ENCODE measurements around the gene CAMK1G.

Gene CAMK1G

DNA sequence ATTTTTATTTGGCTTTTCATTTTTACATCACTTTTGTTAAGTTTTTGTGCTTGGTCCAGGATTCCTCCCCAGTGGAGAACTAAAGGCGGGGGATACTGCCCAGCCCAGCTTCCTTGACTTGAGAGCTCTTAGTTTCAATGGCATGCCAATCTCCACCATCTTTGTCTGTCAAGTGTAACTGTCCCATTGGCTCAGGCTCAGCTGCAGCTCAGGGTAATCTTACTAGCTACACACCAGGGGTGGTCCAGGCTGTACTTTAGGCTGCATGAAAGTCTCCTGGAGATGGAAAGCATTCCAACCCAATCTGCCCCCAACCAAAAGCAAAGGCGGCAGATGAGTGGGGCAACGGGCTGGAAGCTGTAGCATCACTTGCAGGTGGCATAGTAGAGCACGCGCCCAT lies 31.4 kb downstream of the CAMK1G start:
- peaks cover 20% of the 10 kb centered on the region for H3K27me3 Mint-ChIP-seq
- H3K4me1 Mint-ChIP-seq, result no peaks in the 10 kb centered on the region
- H3K9me3 Mint-ChIP-seq, result no peaks in the 10 kb centered on the region
- ATAC-seq (ENCODE audit: low read depth) (no peak), DNase-seq (ENCODE audit: low spot score in 2 of 2) (no peak)
- H3K27ac Mint-ChIP-seq, result no peak overlapping the region
- no peak overlapping the region for H3K4me3 Mint-ChIP-seq
- no peaks in the 10 kb centered on the region for H3K36me3 Mint-ChIP-seq

DNA sequence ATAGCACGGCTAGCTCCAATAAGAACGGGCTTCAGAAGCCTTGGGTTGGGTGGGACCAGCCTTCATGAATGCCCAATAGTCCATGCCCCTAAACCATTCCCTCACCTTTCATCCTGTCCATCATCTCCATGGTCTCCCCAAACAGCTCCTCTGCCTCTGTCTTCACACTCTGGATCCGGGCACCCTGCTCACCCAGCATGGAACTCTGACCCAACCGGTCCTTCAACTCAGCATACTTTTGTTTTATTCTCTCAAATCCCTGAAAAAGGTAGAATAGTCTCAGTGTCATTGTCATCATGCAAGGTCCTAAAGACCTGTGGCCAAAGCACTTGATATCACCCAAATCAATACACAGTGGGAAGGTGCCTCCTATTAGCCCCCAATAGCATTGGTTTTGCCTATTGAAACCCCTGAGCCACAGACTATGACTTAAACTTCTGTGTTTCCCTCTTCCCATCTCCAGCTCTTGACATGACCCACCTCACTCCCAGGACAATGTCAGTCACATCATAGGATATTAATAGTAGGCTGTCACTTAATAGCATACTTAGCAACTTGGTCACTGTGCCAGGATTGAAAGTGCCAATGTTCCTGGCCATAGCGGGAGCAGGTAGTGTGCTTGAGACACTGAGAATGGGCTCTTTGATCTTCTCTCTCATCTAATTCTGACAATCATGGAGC lies 33.0 kb downstream of the CAMK1G start:
- no peaks in the 10 kb centered on the region for H3K36me3 Mint-ChIP-seq
- no peak overlapping the region for H3K27ac Mint-ChIP-seq
- H3K4me1 Mint-ChIP-seq, result no peaks in the 10 kb centered on the region
- peaks cover 24% of the 10 kb centered on the region for H3K27me3 Mint-ChIP-seq
- H3K4me3 Mint-ChIP-seq, result no peak overlapping the region
- no peak for ATAC-seq (ENCODE audit: low read depth)
- no peak for DNase-seq (ENCODE audit: low spot score in 2 of 2)
- no peaks in the 10 kb centered on the region for H3K9me3 Mint-ChIP-seq

DNA sequence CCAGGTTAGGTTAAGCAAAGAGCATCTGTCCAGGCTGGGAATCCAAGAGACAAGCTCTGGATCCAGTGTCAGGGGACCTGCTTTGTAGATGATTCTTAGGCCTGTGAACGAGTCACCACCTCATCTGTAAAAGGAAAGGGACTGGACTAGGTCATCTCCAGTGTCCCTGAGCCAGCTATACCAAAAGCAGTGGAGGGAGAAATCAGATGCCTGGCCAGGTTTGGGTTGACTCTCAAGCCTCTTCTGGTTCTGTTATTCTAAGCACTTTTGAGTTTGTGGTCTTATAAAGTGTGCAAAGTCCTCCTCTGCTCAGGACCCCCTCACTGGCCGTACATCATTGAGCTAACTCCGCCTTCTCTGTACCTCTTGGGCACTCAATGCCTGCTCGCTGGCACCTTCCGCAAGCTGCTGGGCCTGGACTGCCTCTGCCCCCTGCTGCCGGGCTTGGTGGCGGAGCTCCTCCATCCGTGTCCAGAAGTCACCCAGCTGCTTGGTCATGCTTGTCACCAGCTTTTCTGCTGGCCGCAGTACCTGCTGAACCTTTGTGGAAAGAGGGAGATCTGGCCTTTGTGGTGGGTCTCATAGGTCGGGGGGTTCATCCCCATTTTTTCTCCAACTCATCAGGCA lies 33.6 kb downstream of the CAMK1G start:
- no peak for DNase-seq (ENCODE audit: low spot score in 2 of 2)
- Mint-ChIP-seq H3K9me3 (no peaks in the 10 kb centered on the region), H3K4me3 (no peak overlapping the region), H3K36me3 (no peaks in the 10 kb centered on the region), H3K27me3 (peaks cover 30% of the 10 kb centered on the region), H3K27ac (no peak overlapping the region), H3K4me1 (no peaks in the 10 kb centered on the region)
- ATAC-seq (ENCODE audit: low read depth), result no peak

DNA sequence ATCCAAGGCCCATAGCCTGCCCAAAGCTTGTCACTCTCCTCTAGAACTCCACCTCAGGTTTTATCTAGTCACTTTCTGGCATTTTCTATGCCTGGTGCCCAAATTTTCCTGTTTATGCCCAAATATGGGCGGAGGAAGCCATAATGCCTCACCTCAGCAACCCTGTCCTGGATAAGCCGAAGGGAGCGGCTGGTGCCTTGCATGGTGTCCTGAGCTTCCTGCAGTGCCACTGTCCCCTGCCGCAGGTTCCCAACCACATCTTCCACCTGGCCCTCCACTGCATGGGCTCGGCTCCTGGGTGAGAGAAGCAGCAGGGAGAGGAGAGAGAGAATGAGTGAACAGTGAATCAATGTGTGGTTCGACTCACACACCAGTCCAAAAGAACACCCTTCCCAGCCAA lies 34.2 kb downstream of the CAMK1G start:
- H3K36me3 Mint-ChIP-seq, result no peaks in the 10 kb centered on the region
- H3K4me3 Mint-ChIP-seq, result no peak overlapping the region
- DNase-seq (ENCODE audit: low spot score in 2 of 2) (no peak), ATAC-seq (ENCODE audit: low read depth) (no peak)
- no peaks in the 10 kb centered on the region for H3K4me1 Mint-ChIP-seq
- no peak overlapping the region for H3K27ac Mint-ChIP-seq
- no peaks in the 10 kb centered on the region for H3K9me3 Mint-ChIP-seq
- peaks cover 31% of the 10 kb centered on the region for H3K27me3 Mint-ChIP-seq

DNA sequence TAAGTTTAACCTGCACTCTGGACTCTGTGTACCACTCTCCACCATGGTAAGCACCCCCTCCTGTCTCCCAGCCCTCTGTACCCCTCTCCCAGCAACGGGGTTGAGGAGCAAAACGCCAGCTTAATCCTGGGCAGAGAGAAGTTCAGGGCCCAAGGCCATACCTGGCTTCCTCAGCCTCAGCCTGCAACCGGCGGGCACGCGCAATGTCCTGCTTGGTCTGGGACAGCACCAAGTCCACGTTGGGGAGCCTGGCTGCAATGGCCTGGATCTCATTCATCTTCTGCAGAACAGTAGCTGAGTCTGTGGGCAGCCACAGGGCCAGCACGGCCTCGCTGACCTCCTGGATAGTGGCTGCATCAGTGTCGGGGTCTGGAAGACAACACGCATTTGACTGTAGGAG lies 34.8 kb downstream of the CAMK1G start:
- Mint-ChIP-seq H3K9me3 (no peaks in the 10 kb centered on the region), H3K36me3 (no peaks in the 10 kb centered on the region), H3K4me3 (no peak overlapping the region), H3K27me3 (peaks cover 31% of the 10 kb centered on the region), H3K27ac (no peak overlapping the region), H3K4me1 (no peaks in the 10 kb centered on the region)
- ATAC-seq (ENCODE audit: low read depth), result no peak
- DNase-seq (ENCODE audit: low spot score in 2 of 2), result no peak

DNA sequence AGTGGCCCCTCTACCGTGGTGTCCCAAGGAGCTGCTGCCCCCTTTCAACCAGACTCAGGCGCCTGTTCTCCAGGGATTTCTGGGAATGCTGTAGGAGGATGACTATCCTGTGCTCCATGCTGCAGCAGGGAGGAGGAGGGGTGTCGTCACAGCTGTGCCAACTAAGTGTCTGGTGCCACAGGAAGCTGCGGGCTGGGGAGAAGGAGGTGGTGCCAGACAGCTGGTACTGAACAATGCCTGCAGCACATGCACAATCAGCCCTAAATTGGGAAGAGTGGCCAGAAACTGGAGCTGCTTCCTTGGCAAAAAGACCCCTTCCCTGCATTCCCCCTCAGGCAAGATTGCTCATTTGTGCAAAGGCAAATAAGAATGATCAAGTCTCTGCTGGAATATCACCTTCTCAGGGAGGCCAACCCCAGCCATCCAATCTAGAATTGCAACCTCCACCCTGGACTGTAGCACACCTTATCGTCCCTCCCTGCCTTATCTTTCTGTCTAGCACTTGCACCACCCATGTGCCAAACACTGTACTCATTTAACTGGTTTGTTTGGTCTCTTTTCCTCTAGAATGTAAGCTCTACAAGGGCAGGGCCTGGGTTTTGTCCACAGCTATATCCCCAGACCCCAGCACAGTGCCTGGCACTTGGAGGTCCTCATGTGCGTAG lies 35.4 kb downstream of the CAMK1G start:
- Mint-ChIP-seq H3K4me3 (no peak overlapping the region), H3K27ac (no peak overlapping the region), H3K36me3 (no peaks in the 10 kb centered on the region), H3K4me1 (no peaks in the 10 kb centered on the region), H3K9me3 (no peaks in the 10 kb centered on the region), H3K27me3 (peaks cover 31% of the 10 kb centered on the region)
- no peak for ATAC-seq (ENCODE audit: low read depth)
- DNase-seq (ENCODE audit: low spot score in 2 of 2), result no peak

DNA sequence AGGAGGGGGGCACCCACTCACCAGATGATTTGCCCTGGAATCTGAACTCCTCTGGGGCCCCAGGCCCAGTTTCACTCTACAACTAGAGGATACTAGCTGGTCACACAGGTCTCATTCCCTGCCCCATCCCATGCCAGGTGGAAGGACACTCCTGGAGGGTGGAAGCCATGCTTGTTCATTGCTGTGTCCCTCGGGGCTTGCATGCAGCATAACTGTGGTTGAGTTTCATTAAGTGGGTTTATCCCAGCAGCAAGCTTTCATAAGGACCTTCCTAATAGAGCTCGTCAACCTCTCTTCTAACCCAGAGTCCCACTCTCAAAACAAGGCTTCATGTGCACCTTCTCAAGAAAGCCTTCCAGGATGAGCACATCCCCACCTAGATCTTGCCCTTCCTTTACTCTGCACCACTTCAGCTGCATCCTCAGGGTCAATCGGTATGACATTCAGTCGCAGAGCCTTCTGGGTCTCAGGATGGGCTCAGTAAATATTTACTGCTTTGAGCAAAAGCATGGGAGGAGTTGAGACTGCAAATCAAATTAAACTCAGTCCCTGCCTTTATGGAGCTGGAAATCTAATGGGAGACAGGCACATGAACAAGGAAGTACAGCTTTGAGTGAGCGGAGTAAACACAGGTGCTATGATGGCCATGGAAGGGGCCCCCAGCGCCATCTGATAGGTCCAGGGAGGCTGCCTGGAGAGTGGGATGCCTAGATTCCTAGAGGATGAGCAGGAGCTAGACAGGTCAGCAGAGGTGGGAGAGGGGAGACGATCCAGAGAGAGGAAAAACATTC lies 36.4 kb downstream of the CAMK1G start:
- peaks cover 29% of the 10 kb centered on the region for H3K27me3 Mint-ChIP-seq
- H3K4me3 Mint-ChIP-seq, result no peak overlapping the region

DNA sequence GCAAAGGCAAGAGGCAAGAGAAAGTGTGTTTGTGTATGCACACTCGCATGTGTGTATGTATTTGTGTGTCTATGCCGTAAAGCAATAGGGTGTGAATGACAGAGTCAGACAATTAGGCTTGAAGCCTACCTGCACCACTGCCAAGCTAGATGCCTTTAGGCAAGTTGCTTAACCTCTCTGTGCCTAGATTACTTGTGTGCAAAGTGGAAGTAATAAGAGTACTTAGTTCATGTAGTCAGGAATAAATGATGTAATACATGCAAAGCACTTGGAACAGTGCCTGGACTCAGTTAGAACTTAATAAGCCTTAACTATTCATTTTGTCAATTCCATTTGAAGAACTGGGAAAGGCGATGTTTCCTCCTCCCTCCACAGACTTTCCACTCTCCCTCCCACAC lies 37.0 kb downstream of the CAMK1G start:
- Mint-ChIP-seq H3K27ac (no peak overlapping the region), H3K4me3 (no peak overlapping the region), H3K9me3 (no peaks in the 10 kb centered on the region), H3K36me3 (no peaks in the 10 kb centered on the region), H3K4me1 (peaks cover 3% of the 10 kb centered on the region), H3K27me3 (peaks cover 29% of the 10 kb centered on the region)
- no peak for DNase-seq (ENCODE audit: low spot score in 2 of 2)
- no peak for ATAC-seq (ENCODE audit: low read depth)

More for the DNA sequence above, 36.4 kb downstream of the CAMK1G start:
- Mint-ChIP-seq H3K4me1 (peaks cover 3% of the 10 kb centered on the region), H3K9me3 (no peaks in the 10 kb centered on the region), H3K27ac (no peak overlapping the region), H3K36me3 (no peaks in the 10 kb centered on the region)
- no peak for ATAC-seq (ENCODE audit: low read depth)
- DNase-seq (ENCODE audit: low spot score in 2 of 2), result no peak

DNA sequence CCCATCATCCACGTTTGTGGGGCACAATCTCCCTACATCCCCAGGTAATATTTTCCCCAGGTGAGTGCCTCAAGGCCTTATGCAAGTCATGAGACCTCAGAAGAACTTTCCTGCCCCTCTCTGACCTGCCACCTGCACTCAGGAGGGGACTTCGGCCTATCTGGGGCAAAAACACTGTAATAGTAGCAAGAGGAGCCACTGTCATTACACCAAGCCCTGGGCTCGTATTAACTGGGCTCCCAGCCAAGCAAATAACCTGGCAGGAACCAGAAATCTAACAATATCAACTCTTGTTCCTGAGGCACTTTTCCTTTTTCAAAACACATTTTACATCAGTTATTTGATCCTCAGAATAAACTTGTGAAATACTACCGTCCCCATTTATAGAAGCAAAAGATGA lies 37.8 kb downstream of the CAMK1G start:
- no peak for DNase-seq (ENCODE audit: low spot score in 2 of 2)
- Mint-ChIP-seq H3K36me3 (no peaks in the 10 kb centered on the region), H3K4me1 (peaks cover 3% of the 10 kb centered on the region), H3K4me3 (no peak overlapping the region), H3K27me3 (peaks cover 26% of the 10 kb centered on the region), H3K9me3 (no peaks in the 10 kb centered on the region), H3K27ac (no peak overlapping the region)
- no peak for ATAC-seq (ENCODE audit: low read depth)

DNA sequence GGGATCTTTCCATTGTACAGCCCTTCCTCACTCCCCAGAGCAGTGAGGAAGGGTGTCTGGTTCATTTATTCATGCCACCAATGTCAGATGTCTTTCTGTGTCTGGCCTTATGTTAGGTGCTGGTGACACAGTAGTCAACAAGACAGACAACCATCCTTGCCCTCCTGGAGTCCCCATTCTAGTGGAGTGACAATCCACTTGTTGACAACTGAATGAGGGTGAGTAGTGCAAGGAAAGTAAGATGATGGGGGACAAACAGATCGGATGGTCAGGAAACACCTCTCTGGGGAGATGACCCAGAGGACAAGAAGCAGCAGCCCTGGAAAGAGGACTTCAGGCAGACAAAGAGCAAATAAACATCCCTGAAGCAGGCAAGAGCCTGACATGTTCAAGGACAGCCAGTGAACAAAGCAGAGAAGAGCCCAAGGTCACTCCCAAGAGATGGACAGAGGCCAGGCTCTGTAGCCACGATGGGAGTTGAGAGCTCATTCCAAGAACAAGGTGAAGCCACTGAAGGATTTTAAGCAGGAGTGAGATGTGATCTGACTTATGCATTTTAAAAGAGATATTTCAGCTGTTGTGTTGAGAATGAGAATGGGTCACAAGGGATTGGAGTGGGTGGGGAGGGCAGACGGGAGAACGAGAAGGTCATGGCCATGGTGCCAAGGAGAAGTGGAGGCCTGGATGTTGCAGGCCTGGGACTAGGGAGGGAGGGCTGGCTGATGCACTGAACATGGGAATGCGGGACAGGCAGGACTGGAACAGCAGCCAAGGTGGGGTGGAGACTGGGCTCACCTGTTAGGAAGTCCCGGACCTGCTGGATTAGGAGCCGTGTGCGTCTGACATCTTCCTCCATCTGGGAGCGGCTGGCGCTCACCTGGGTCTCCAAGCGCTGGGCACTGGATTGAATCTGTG lies 38.5 kb downstream of the CAMK1G start:
- Mint-ChIP-seq H3K36me3 (no peaks in the 10 kb centered on the region), H3K4me1 (peaks cover 3% of the 10 kb centered on the region), H3K9me3 (no peaks in the 10 kb centered on the region), H3K4me3 (no peak overlapping the region), H3K27ac (no peak overlapping the region), H3K27me3 (peaks cover 19% of the 10 kb centered on the region)
- ATAC-seq (ENCODE audit: low read depth) (no peak), DNase-seq (ENCODE audit: low spot score in 2 of 2) (no peak)

DNA sequence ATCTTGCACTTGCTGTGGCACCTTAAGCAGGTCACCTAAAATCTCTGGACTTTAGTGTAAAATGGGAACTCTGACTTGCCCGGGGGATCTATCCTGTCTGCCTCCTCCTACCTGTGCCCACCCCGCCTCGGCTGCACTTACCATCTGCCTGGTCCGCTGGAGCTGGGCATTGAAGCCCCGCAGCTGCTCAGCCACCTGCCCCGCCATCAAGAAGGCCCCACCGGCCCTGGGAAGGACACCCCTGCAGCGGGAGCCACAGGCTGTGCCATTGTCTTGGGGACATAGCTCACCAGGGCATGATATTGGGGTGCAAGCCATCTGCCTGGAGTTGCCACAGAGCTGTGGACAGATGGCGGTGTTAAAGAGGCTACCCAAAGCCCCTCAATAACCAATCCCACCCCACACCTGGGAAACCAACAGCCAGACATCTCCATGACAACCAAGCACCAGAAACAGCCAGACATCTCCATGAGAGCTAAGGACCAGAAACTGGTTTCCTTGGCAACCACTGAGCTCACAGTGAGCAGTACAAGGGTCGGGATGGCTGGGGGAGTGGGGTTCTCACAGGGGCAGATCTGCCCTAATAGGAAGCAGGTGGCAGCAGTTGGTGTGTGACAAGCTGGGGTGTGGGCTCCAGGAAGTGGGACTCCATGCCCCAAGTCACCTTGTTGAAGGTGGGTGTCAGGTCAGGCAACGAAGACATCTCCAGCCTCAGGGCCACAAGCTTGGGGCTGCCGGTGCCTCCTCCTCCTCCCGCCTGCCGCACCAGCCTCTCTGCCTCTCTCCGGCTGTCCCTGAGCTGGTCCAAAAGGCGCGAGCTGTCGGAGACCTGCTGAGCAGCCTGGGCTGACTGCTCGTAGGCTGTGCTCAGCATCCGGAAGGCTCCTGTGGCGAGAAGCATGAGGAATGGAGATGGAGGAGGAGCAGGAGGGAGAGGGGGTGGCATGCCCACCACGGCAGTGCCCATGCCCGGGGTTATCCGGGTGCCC lies 39.6 kb downstream of the CAMK1G start:
- no peak overlapping the region for H3K27ac Mint-ChIP-seq
- ATAC-seq (ENCODE audit: low read depth), result no peak
- no peaks in the 10 kb centered on the region for H3K36me3 Mint-ChIP-seq
- peaks cover 15% of the 10 kb centered on the region for H3K27me3 Mint-ChIP-seq
- DNase-seq (ENCODE audit: low spot score in 2 of 2), result no peak
- H3K4me1 Mint-ChIP-seq, result peaks cover 5% of the 10 kb centered on the region
- H3K4me3 Mint-ChIP-seq, result no peak overlapping the region
- no peaks in the 10 kb centered on the region for H3K9me3 Mint-ChIP-seq

DNA sequence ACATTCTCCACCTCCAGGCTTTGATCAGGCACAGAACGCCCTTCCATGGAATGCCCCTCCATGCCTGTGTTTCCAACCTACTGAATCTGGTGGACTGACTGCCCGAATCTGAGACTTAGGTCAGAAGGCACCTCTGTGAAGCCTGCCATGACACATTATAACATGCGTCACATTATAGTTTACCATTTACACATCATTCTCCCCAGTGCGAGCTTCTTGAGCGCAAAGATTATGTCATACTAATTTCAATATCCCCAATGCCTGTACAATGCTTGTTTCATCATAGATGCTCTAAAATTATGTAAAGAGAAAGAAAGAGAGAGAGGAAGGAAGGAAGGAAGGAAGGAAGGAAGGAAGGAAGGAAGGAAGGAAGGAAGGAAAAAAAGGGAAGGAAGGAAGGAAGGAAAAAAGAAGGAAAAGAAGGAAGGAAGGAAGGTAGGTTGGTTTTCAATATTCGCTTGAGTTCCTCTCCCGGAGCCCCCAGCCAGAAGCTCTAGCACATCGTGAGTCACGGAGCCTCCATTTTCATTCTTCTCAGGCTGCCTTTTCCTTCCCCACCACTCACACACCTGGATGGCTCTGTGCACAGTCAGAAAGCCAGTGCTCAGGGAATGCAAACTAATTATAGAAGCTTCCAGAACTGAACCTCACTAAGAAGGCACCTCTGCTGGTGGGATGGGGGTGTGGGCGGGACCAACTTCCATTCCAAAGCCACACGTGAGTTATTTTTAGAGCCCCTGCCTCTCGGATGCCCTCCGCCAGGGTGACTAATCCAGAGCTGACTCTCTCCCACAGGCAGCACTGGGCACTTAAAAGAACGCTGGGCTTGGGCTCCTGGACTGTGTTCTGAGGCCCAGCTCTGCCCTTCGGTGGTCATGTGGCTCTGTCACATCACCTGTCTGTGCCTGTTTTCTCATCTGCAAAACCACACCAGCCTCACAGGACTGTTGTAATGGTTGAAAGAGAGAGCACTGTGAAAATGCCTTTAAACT lies 41.3 kb downstream of the CAMK1G start:
- ATAC-seq (ENCODE audit: low read depth), result peak; percentile 43
- H3K4me3 Mint-ChIP-seq, result no peak overlapping the region
- no peak for DNase-seq (ENCODE audit: low spot score in 2 of 2)
- H3K27ac Mint-ChIP-seq, result no peak overlapping the region
- peaks cover 5% of the 10 kb centered on the region for H3K4me1 Mint-ChIP-seq
- peaks cover 17% of the 10 kb centered on the region for H3K27me3 Mint-ChIP-seq
- H3K9me3 Mint-ChIP-seq, result no peaks in the 10 kb centered on the region
- H3K36me3 Mint-ChIP-seq, result no peaks in the 10 kb centered on the region

All from memory B cell (primary cell).